PC-3 (cell line): Measurements from ENCODE around the gene DPH7. TPM values are rescaled to one million over a fixed set of nuclear protein-coding genes. Genes with fewer than 3 reads are reported as not detected.

Experiments
- ATAC-seq: fragments of 200-7000 bp; cut with Tn5 transposase; 2 replicates; pipeline ENCODE4 v1.9.1; 2020; ENCODE audit warnings: mild to moderate bottlenecking, moderate library complexity
- BruUV-seq: library from RNA; stranded (reverse); fragments of 400-500 nt; replicated peaks from 2 replicates; lab custom pipeline; 2021; lab: Mats Ljungman, UMichigan
- CTCF ChIA-PET: fragments of 300-600 bp; sonication (Branson Sonifier 250); formaldehyde crosslinking; loops from one replicate; lab custom pipeline; 2022; ENCODE audit warnings: antibody characterized with exemption; lab: Charles Lee
- POLR2A ChIA-PET: fragments of 300-600 bp; sonication (Branson Sonifier 250); formaldehyde crosslinking; loops from one replicate; lab custom pipeline; 2022; ENCODE audit warnings: antibody characterized with exemption; ENCODE audit not compliant: unreplicated experiment; lab: Charles Lee
- DNase-seq: peaks from one replicate; pipeline ENCODE4 v3.0.0-alpha.2; 2015
- H2AFZ ChIP-seq: fragments of 300-600 bp; sonication (generic); 2 replicates; pipeline ENCODE4 v1.6.0; 2016; ENCODE audit warnings: antibody characterized with exemption, low read length
- H3F3A ChIP-seq: fragments of 300-600 bp; sonication (generic); one replicate; pipeline ENCODE4 v1.6.0; 2017; ENCODE audit warnings: antibody characterized with exemption, low read length, control low read depth, mild to moderate bottlenecking; ENCODE audit not compliant: unreplicated experiment
- H3K27ac ChIP-seq: fragments of 300-600 bp; sonication (generic); 2 replicates; pipeline ENCODE4 v1.5.1; 2016; ENCODE audit warnings: mild to moderate bottlenecking, low read length
- H3K27me3 ChIP-seq: fragments of 300-600 bp; sonication (generic); 2 replicates; pipeline ENCODE4 v1.6.1; 2016; ENCODE audit warnings: low read length, mixed read lengths
- H3K36me3 ChIP-seq: fragments of 300-600 bp; sonication (generic); 2 replicates; pipeline ENCODE4 v1.6.1; 2016; ENCODE audit warnings: low read depth, mixed run types, low read length, mixed read lengths
- H3K4me1 ChIP-seq: fragments of 300-600 bp; sonication (generic); 2 replicates; pipeline ENCODE4 v1.5.1; 2016; ENCODE audit warnings: low read length; ENCODE audit not compliant: insufficient read depth
- H3K4me2 ChIP-seq: fragments of 300-600 bp; sonication (generic); 2 replicates; pipeline ENCODE4 v1.6.0; 2016; ENCODE audit warnings: low read length
- H3K4me3 ChIP-seq: fragments of 300-600 bp; sonication (generic); 2 replicates; pipeline ENCODE4 v1.5.1; 2016; ENCODE audit warnings: mild to moderate bottlenecking, low read length, mixed read lengths
- H3K79me2 ChIP-seq: fragments of 300-600 bp; sonication (generic); 2 replicates; pipeline ENCODE4 v1.6.1; 2017; ENCODE audit warnings: low read length, mixed read lengths
- H3K9ac ChIP-seq: fragments of 300-600 bp; sonication (generic); 2 replicates; pipeline ENCODE4 v1.6.0; 2016; ENCODE audit warnings: mild to moderate bottlenecking, low read length
- H3K9me2 ChIP-seq: fragments of 300-600 bp; sonication (generic); replicated peaks from 2 replicates; pipeline ENCODE4 v1.6.1; 2016; ENCODE audit warnings: mixed run types, low read length, mixed read lengths
- H3K9me3 ChIP-seq: fragments of 300-600 bp; sonication (generic); 2 replicates; pipeline ENCODE4 v1.6.1; 2016; ENCODE audit warnings: low read length, mixed read lengths
- H4K20me1 ChIP-seq: fragments of 300-600 bp; sonication (generic); 2 replicates; pipeline ENCODE4 v1.6.1; 2016; ENCODE audit warnings: low read length, mixed read lengths
- CTCF ChIP-seq: fragments of 300-600 bp; sonication (generic); conservative IDR thresholded peaks from 2 replicates; pipeline ENCODE4 v1.5.1; 2017; ENCODE audit warnings: antibody characterized with exemption, low read depth, mild to moderate bottlenecking, low read length
- EZH2 ChIP-seq: fragments of 300-600 bp; sonication (generic); IDR thresholded peaks from one replicate; pipeline ENCODE4 v1.6.1; 2017; ENCODE audit warnings: antibody characterized with exemption, mild to moderate bottlenecking, low read length; ENCODE audit not compliant: unreplicated experiment
- EZH2phosphoT487 ChIP-seq: fragments of 300-600 bp; sonication (generic); IDR thresholded peaks from 2 replicates; pipeline ENCODE4 v1.6.1; 2018; ENCODE audit warnings: mild to moderate bottlenecking, antibody characterized with exemption, low read length, borderline replicate concordance
- intact Hi-C: fragments of 100-400 bp; cut with micrococcal nuclease; formaldehyde crosslinking; loops from 2 replicates; pipeline ENCODE4 v1.9.0; 2023
- total RNA-seq: library from RNA; depleted of rRNA; stranded (reverse); fragments of >200 nt; gene quantifications from 2 replicates; pipeline ENCODE4 v1.2.3, GENCODE V29; 2014

DPH7 gene
- total RNA-seq, 1 experiment from 2014 or later = 35.1 TPM

- H3K9ac ChIP-seq = no peak overlapping the region
- no peak overlapping the region for H2AFZ ChIP-seq
- H3K27ac ChIP-seq = no peak overlapping the region
- ATAC-seq = no peak
- no peaks in the 10 kb centered on the region for H3K9me3 ChIP-seq
- no peaks in the 10 kb centered on the region for H3K79me2 ChIP-seq
- H3K4me3 ChIP-seq = no peak overlapping the region
- no peaks in the 10 kb centered on the region for H3K36me3 ChIP-seq
- no peaks in the 10 kb centered on the region for H3K9me2 ChIP-seq
- no peak overlapping the region for H3K4me2 ChIP-seq
- CTCF ChIA-PET = interaction anchor here (0.8 kb wide), 1 partner anchor 86 kb away, joined by 4 read pairs; the partner anchor contains the start of genes EXD3 and NOXA1
- no TSS peak for BruUV-seq
- intact Hi-C loops = no loop called here
- no peaks in the 10 kb centered on the region for H3K27me3 ChIP-seq
- no peaks in the 10 kb centered on the region for H4K20me1 ChIP-seq
- DNase-seq = no peak
- POLR2A ChIA-PET = interaction anchor here (0.6 kb wide), 1 partner anchor 38 kb away, joined by 5 read pairs; no protein-coding TSS in a partner anchor
- H3K4me1 ChIP-seq = no peaks in the 10 kb centered on the region
- H3F3A ChIP-seq = no peaks in the 10 kb centered on the region
- TF ChIP-seq CTCF = no peak
- TF ChIP-seq EZH2phosphoT487 = no peak
- TF ChIP-seq EZH2 = no peak
Measured at GRCh38 chr9:137509198-137509597, 69.5 kb downstream of the DPH7 start.

- H3K79me2 ChIP-seq = no peaks in the 10 kb centered on the region
- 0 out of 2 replicates have a peak, but pooled peaks cover 6% of the 10 kb centered on the region for H3K4me1 ChIP-seq
- no peaks in the 10 kb centered on the region for H3K36me3 ChIP-seq
- H3K9ac ChIP-seq = no peak overlapping the region
- no TSS peak for BruUV-seq
- H3F3A ChIP-seq = no peaks in the 10 kb centered on the region
- H3K27ac ChIP-seq = no peak overlapping the region
- H3K4me2 ChIP-seq = no peak overlapping the region
- intact Hi-C loops = no loop called here
- no peaks in the 10 kb centered on the region for H3K9me2 ChIP-seq
- H2AFZ ChIP-seq = no peak overlapping the region
- TF ChIP-seq EZH2phosphoT487 (no peak), EZH2 (no peak), CTCF (no peak)
- no peaks in the 10 kb centered on the region for H3K27me3 ChIP-seq
- no peak overlapping the region for H3K4me3 ChIP-seq
- ATAC-seq (no peak), DNase-seq (no peak)
- H3K9me3 ChIP-seq = no peaks in the 10 kb centered on the region
- CTCF ChIA-PET = no interaction called here
- H4K20me1 ChIP-seq = no peaks in the 10 kb centered on the region
- POLR2A ChIA-PET = no interaction called here
Measured at GRCh38 chr9:137506702-137507171, 72.0 kb downstream of the DPH7 start.

- Histone ChIP-seq H2AFZ (no peak overlapping the region), H4K20me1 (no peaks in the 10 kb centered on the region), H3K9me2 (no peaks in the 10 kb centered on the region), H3K9me3 (no peaks in the 10 kb centered on the region), H3K27ac (no peak overlapping the region), H3K9ac (no peak overlapping the region), H3K4me3 (no peak overlapping the region), H3K4me2 (no peak overlapping the region), H3K4me1 (0 out of 2 replicates have a peak, but pooled peaks cover 6% of the 10 kb centered on the region), H3K79me2 (no peaks in the 10 kb centered on the region), H3F3A (no peaks in the 10 kb centered on the region), H3K36me3 (no peaks in the 10 kb centered on the region), H3K27me3 (no peaks in the 10 kb centered on the region)
- POLR2A ChIA-PET = no interaction called here
- CTCF ChIA-PET = no interaction called here
- BruUV-seq = no TSS peak
- ATAC-seq (peak; percentile 33; the same call in 1 of the 2 replicates), DNase-seq (peak; percentile 12)
- intact Hi-C loops = no loop called here
- TF ChIP-seq EZH2 = no peak
- TF ChIP-seq EZH2phosphoT487 = no peak
- no peak for TF ChIP-seq CTCF
Measured at GRCh38 chr9:137506274-137506673, 72.5 kb downstream of the DPH7 start.
